GM23338 (cell line): ENCODE data around the gene SCFD2. TPM values are rescaled to one million over a fixed set of nuclear protein-coding genes. Genes with fewer than 3 reads are reported as not detected.

Experiments used
- ATAC-seq: fragments of 200-7000 bp; cut with Tn5 transposase; 3 replicates; pipeline ENCODE4 v1.9.1; 2020
- DNase-seq: peaks from one replicate; pipeline ENCODE4 v3.0.0-alpha.2; 2015; ENCODE audit warnings: low spot score
- H2AFZ ChIP-seq: fragments of 200-600 bp; sonication (generic); 2 replicates; pipeline ENCODE4 v1.8.0; 2016; ENCODE audit warnings: antibody characterized with exemption, mild to moderate bottlenecking, moderate library complexity
- H3F3A ChIP-seq: fragments of 200-600 bp; sonication (generic); replicated peaks from 2 replicates; pipeline ENCODE4 v1.8.0; 2017; ENCODE audit warnings: antibody characterized with exemption, mixed run types, low read depth
- H3K27ac ChIP-seq: fragments of 200-600 bp; sonication (generic); 2 replicates; pipeline ENCODE4 v1.6.1; 2016; ENCODE audit warnings: low read depth
- H3K27me3 ChIP-seq: fragments of 200-600 bp; sonication (generic); 2 replicates; pipeline ENCODE4 v1.8.0; 2016; ENCODE audit warnings: mild to moderate bottlenecking, mixed run types, moderate library complexity; ENCODE audit not compliant: insufficient read depth
- H3K36me3 ChIP-seq: fragments of 200-600 bp; sonication (generic); 2 replicates; pipeline ENCODE4 v1.8.0; 2016; ENCODE audit warnings: mild to moderate bottlenecking; ENCODE audit not compliant: insufficient read depth
- H3K4me1 ChIP-seq: fragments of 200-600 bp; sonication (generic); 2 replicates; pipeline ENCODE4 v1.8.0; 2016; ENCODE audit warnings: mild to moderate bottlenecking, moderate library complexity; ENCODE audit not compliant: insufficient read depth
- H3K4me2 ChIP-seq: fragments of 200-600 bp; sonication (generic); 2 replicates; pipeline ENCODE4 v1.7.1; 2017; ENCODE audit warnings: mixed run types
- H3K4me3 ChIP-seq: fragments of 200-600 bp; sonication (generic); 2 replicates; pipeline ENCODE4 v1.6.1; 2016; ENCODE audit warnings: mixed run types
- H3K79me2 ChIP-seq: fragments of 200-600 bp; sonication (generic); replicated peaks from 2 replicates; pipeline ENCODE4 v1.8.0; 2017; ENCODE audit warnings: mild to moderate bottlenecking; ENCODE audit not compliant: insufficient read depth
- H3K9me2 ChIP-seq: fragments of 200-600 bp; sonication (generic); 2 replicates; pipeline ENCODE4 v1.8.0; 2017; ENCODE audit not compliant: insufficient read depth
- H4K20me1 ChIP-seq: fragments of 200-600 bp; sonication (generic); replicated peaks from 2 replicates; pipeline ENCODE4 v1.8.0; 2017; ENCODE audit warnings: mild to moderate bottlenecking; ENCODE audit not compliant: insufficient read depth
- H3K27ac Mint-ChIP-seq: 2 replicates; pipeline ENCODE4 v1.8.0; 2020; ENCODE audit warnings: inconsistent platforms, mild to moderate bottlenecking, moderate library complexity, mixed read lengths
- H3K27me3 Mint-ChIP-seq: 3 replicates; pipeline ENCODE4 v1.8.0; 2022; ENCODE audit warnings: low read depth, mild to moderate bottlenecking, moderate library complexity, mixed read lengths, inconsistent platforms; ENCODE audit not compliant: insufficient read depth, poor library complexity
- H3K36me3 Mint-ChIP-seq: 3 replicates; pipeline ENCODE4 v1.8.0; 2021; ENCODE audit warnings: low read depth, mild to moderate bottlenecking, inconsistent platforms, moderate library complexity, mixed read lengths
- H3K4me1 Mint-ChIP-seq: 3 replicates; pipeline ENCODE4 v1.8.0; 2020; ENCODE audit warnings: mild to moderate bottlenecking, inconsistent platforms, mixed read lengths
- H3K4me3 Mint-ChIP-seq: 3 replicates; pipeline ENCODE4 v1.8.0; 2021; ENCODE audit warnings: moderate library complexity, mild to moderate bottlenecking, inconsistent platforms, mixed read lengths
- H3K9me3 Mint-ChIP-seq: 3 replicates; pipeline ENCODE4 v1.8.0; 2020; ENCODE audit warnings: moderate library complexity, mild to moderate bottlenecking, inconsistent platforms, mixed read lengths
- ETS1 ChIP-seq: IDR thresholded peaks from 2 replicates; pipeline ENCODE4 v1.6.1; 2016; ENCODE audit warnings: antibody characterized with exemption
- EZH2 ChIP-seq: fragments of 200-600 bp; sonication (generic); IDR thresholded peaks from one replicate; pipeline ENCODE4 v1.8.0; 2017; ENCODE audit warnings: antibody characterized with exemption, mild to moderate bottlenecking, low read depth; ENCODE audit not compliant: unreplicated experiment
- NANOG ChIP-seq: IDR thresholded peaks from 2 replicates; pipeline ENCODE4 v1.6.1; 2016; ENCODE audit warnings: antibody characterized with exemption, borderline replicate concordance
- POLR2AphosphoS5 ChIP-seq: IDR thresholded peaks from 2 replicates; pipeline ENCODE4 v1.6.1; 2016; ENCODE audit warnings: antibody characterized with exemption, low read depth
- REST ChIP-seq: IDR thresholded peaks from one replicate; pipeline ENCODE4 v1.6.1; 2018; ENCODE audit warnings: antibody characterized with exemption; ENCODE audit not compliant: unreplicated experiment
- STAT1 ChIP-seq: IDR thresholded peaks from one replicate; pipeline ENCODE4 v1.6.1; 2016; ENCODE audit warnings: antibody characterized with exemption; ENCODE audit not compliant: unreplicated experiment
- polyA plus RNA-seq: library from polyadenylated mRNA; unstranded; fragments of >200 nt; fragmentation: Nextera tagmentation; extraction: Ambion mirVana; gene quantifications from 2 replicates; pipeline ENCODE4 v1.2.1, GENCODE V29; 2016
- total RNA-seq: library from RNA; depleted of rRNA; stranded (reverse); fragments of >200 nt; shearing (Covaris generic); gene quantifications from 2 replicates; pipeline ENCODE4 v1.2.3, GENCODE V29; 2014
- TF ChIP-seq, protein P1 (sequence below), 2 experiments: fragments of 200-600 bp in 1 of 2; sonication (generic) in 1 of 2; conservative IDR thresholded peaks; 2 replicates each; pipeline versions ENCODE4 v1.5.1 to v1.6.1; 2016 to 2017; ENCODE audit warnings: antibody characterized with exemption in 2 of 2, low read depth in 2 of 2, mild to moderate bottlenecking in 2 of 2, moderate library complexity in 1 of 2
- TF ChIP-seq, protein P2 (sequence below): fragments of 250-450 bp; sonication (Bioruptor Pico); IDR thresholded peaks from 2 replicates; pipeline ENCODE4 v1.5.0; 2020; ENCODE audit warnings: mild to moderate bottlenecking, moderate library complexity

Gene SCFD2
- total and polyA plus RNA-seq, 2 experiments from 2014 or later = 5.7 to 17.5 TPM

GRCh38 chr4:52842792-52843191, 523.1 kb downstream of the SCFD2 start:
- no peak for DNase-seq
- Mint-ChIP-seq H3K27me3 (peaks cover 11% of the 10 kb centered on the region), H3K4me3 (no peak overlapping the region), H3K36me3 (no peaks in the 10 kb centered on the region), H3K4me1 (peaks cover 52% of the 10 kb centered on the region), H3K27ac (no peak overlapping the region), H3K9me3 (no peaks in the 10 kb centered on the region; the same call in 2 of the 3 replicates)
- ATAC-seq = peak; percentile 55
- Histone ChIP-seq H3K4me1 (peaks cover 29% of the 10 kb centered on the region), H3K36me3 (no peaks in the 10 kb centered on the region), H3K4me3 (no peak overlapping the region), H3K27me3 (no peaks in the 10 kb centered on the region), H2AFZ (peak overlapping the region; percentile 85; the same call in 1 of the 2 replicates), H3K9me2 (peaks cover 6% of the 10 kb centered on the region; the same call in 1 of the 2 replicates), H3K79me2 (no peaks in the 10 kb centered on the region), H3K4me2 (no peak overlapping the region), H4K20me1 (no peaks in the 10 kb centered on the region), H3F3A (no peaks in the 10 kb centered on the region; the same call in 1 of the 2 replicates), H3K27ac (no peak overlapping the region)
- TF ChIP-seq POLR2AphosphoS5 = no peak
- TF ChIP-seq REST = no peak
- TF ChIP-seq, protein P1, sequence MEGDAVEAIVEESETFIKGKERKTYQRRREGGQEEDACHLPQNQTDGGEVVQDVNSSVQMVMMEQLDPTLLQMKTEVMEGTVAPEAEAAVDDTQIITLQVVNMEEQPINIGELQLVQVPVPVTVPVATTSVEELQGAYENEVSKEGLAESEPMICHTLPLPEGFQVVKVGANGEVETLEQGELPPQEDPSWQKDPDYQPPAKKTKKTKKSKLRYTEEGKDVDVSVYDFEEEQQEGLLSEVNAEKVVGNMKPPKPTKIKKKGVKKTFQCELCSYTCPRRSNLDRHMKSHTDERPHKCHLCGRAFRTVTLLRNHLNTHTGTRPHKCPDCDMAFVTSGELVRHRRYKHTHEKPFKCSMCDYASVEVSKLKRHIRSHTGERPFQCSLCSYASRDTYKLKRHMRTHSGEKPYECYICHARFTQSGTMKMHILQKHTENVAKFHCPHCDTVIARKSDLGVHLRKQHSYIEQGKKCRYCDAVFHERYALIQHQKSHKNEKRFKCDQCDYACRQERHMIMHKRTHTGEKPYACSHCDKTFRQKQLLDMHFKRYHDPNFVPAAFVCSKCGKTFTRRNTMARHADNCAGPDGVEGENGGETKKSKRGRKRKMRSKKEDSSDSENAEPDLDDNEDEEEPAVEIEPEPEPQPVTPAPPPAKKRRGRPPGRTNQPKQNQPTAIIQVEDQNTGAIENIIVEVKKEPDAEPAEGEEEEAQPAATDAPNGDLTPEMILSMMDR (conservative IDR thresholded peaks at IDR 0.05; ENCODE audit: low read depth in 2 of 2) = no peak
- no peak for TF ChIP-seq STAT1
- TF ChIP-seq NANOG = no peak
- TF ChIP-seq, protein P2, sequence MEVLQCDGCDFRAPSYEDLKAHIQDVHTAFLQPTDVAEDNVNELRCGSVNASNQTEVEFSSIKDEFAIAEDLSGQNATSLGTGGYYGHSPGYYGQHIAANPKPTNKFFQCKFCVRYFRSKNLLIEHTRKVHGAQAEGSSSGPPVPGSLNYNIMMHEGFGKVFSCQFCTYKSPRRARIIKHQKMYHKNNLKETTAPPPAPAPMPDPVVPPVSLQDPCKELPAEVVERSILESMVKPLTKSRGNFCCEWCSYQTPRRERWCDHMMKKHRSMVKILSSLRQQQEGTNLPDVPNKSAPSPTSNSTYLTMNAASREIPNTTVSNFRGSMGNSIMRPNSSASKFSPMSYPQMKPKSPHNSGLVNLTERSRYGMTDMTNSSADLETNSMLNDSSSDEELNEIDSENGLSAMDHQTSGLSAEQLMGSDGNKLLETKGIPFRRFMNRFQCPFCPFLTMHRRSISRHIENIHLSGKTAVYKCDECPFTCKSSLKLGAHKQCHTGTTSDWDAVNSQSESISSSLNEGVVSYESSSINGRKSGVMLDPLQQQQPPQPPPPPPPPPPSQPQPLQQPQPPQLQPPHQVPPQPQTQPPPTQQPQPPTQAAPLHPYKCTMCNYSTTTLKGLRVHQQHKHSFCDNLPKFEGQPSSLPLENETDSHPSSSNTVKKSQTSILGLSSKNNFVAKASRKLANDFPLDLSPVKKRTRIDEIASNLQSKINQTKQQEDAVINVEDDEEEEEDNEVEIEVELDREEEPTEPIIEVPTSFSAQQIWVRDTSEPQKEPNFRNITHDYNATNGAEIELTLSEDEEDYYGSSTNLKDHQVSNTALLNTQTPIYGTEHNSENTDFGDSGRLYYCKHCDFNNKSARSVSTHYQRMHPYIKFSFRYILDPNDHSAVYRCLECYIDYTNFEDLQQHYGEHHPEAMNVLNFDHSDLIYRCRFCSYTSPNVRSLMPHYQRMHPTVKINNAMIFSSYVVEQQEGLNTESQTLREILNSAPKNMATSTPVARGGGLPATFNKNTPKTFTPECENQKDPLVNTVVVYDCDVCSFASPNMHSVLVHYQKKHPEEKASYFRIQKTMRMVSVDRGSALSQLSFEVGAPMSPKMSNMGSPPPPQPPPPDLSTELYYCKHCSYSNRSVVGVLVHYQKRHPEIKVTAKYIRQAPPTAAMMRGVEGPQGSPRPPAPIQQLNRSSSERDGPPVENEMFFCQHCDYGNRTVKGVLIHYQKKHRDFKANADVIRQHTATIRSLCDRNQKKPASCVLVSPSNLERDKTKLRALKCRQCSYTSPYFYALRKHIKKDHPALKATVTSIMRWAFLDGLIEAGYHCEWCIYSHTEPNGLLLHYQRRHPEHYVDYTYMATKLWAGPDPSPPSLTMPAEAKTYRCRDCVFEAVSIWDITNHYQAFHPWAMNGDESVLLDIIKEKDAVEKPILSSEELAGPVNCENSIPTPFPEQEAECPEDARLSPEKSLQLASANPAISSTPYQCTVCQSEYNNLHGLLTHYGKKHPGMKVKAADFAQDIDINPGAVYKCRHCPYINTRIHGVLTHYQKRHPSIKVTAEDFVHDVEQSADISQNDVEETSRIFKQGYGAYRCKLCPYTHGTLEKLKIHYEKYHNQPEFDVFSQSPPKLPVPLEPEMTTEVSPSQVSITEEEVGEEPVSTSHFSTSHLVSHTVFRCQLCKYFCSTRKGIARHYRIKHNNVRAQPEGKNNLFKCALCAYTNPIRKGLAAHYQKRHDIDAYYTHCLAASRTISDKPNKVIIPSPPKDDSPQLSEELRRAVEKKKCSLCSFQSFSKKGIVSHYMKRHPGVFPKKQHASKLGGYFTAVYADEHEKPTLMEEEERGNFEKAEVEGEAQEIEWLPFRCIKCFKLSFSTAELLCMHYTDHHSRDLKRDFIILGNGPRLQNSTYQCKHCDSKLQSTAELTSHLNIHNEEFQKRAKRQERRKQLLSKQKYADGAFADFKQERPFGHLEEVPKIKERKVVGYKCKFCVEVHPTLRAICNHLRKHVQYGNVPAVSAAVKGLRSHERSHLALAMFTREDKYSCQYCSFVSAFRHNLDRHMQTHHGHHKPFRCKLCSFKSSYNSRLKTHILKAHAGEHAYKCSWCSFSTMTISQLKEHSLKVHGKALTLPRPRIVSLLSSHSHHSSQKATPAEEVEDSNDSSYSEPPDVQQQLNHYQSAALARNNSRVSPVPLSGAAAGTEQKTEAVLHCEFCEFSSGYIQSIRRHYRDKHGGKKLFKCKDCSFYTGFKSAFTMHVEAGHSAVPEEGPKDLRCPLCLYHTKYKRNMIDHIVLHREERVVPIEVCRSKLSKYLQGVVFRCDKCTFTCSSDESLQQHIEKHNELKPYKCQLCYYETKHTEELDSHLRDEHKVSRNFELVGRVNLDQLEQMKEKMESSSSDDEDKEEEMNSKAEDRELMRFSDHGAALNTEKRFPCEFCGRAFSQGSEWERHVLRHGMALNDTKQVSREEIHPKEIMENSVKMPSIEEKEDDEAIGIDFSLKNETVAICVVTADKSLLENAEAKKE (CRISPR knock-in tag) = no peak
- TF ChIP-seq ETS1 = no peak
- TF ChIP-seq EZH2 = no peak
